WERI-Rb-1 (cell line): Measurements from ENCODE around the gene DGKZ.
A peak's percentile ranks its signal among the peaks of the same experiment; 100 is the strongest.

Experiments used
- DNase-seq: peaks from one replicate; pipeline ENCODE4 v3.0.0-alpha.2; 2020
- H3K27ac ChIP-seq: fragments of 250-450 bp; sonication (Bioruptor Pico); 2 replicates; pipeline ENCODE4 v1.5.1; 2020; ENCODE audit warnings: mild to moderate bottlenecking, moderate library complexity
- H3K27me3 ChIP-seq: fragments of 250-450 bp; sonication (Bioruptor Pico); 2 replicates; pipeline ENCODE4 v1.5.1; 2021; ENCODE audit warnings: mild to moderate bottlenecking, low read depth, moderate library complexity; ENCODE audit not compliant: insufficient read depth, severe bottlenecking
- H3K36me3 ChIP-seq: fragments of 250-450 bp; sonication (Bioruptor Pico); 2 replicates; pipeline ENCODE4 v1.5.1; 2020; ENCODE audit warnings: mild to moderate bottlenecking, moderate library complexity
- H3K4me3 ChIP-seq: 2 replicates; pipeline ENCODE4 v1.5.1; 2011; ENCODE audit warnings: low read depth, mild to moderate bottlenecking, control low read depth, low read length
- H3K9me3 ChIP-seq: fragments of 250-450 bp; sonication (Bioruptor Pico); 2 replicates; pipeline ENCODE4 v1.5.1; 2021; ENCODE audit warnings: mild to moderate bottlenecking, moderate library complexity; ENCODE audit not compliant: severe bottlenecking
- TF ChIP-seq, protein P1 (sequence below): IDR thresholded peaks from 2 replicates; pipeline ENCODE4 v1.5.1; 2011; ENCODE audit warnings: low read depth, mild to moderate bottlenecking, control low read depth, inconsistent platforms, low read length

DGKZ gene

DNA sequence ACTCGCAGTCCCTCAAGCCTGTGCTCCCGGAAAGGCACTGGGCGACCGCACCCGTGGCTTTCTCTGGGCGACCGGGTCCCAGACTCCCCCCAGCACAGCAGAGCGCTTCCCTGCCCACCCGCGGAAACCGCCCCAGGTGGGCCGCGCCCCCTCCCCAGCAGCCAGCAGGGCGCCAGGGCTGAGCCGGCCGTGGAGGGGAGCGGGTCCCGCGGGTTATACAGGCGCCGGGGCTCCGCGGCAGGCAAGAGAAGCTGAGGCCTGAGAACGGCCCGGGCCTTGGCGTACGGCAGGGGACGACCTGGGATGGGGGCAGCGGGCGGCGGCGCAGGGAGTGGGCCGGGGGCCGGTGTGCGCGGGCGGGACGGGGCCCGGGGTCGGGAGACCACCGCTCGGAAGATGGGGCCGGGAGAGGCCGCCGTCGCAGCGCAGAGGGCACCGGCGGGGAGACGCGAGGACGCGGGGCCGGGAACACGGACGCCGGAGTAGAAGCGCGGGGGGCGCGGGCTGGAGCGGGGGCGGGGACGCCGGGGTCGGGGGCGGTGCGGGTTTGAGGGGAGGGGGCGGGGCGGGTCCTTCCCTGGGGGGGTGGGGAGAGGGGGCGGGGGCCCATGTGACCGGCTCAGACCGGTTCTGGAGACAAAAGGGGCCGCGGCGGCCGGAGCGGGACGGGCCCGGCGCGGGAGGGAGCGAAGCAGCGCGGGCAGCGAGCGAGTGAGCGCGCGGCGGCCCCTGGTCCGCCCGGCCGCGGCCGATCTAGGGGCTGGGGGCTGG lies 34.0 kb downstream of the DGKZ start, which contains the start of gene MDK:
Gene MDK, plus strand, starts transcription at position 622 of the 771 bp plus-strand sequence. CDS start 389 bp downstream, outside the sequence.
- TF ChIP-seq, protein P1, sequence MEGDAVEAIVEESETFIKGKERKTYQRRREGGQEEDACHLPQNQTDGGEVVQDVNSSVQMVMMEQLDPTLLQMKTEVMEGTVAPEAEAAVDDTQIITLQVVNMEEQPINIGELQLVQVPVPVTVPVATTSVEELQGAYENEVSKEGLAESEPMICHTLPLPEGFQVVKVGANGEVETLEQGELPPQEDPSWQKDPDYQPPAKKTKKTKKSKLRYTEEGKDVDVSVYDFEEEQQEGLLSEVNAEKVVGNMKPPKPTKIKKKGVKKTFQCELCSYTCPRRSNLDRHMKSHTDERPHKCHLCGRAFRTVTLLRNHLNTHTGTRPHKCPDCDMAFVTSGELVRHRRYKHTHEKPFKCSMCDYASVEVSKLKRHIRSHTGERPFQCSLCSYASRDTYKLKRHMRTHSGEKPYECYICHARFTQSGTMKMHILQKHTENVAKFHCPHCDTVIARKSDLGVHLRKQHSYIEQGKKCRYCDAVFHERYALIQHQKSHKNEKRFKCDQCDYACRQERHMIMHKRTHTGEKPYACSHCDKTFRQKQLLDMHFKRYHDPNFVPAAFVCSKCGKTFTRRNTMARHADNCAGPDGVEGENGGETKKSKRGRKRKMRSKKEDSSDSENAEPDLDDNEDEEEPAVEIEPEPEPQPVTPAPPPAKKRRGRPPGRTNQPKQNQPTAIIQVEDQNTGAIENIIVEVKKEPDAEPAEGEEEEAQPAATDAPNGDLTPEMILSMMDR: no peak
- H3K9me3 ChIP-seq: no peaks in the 10 kb centered on the region
- peak; percentile 43 for DNase-seq
- H3K36me3 ChIP-seq: peaks cover 44% of the 10 kb centered on the region
- H3K4me3 ChIP-seq: peak within 1 kb of the TSS; percentile 57
- peak within 1 kb of the TSS; percentile 79 for H3K27ac ChIP-seq
- no peaks in the 10 kb centered on the region for H3K27me3 ChIP-seq

- Histone ChIP-seq H3K36me3 (peaks cover 36% of the 10 kb centered on the region), H3K9me3 (no peaks in the 10 kb centered on the region), H3K27ac (peak overlapping the region; percentile 79), H3K4me3 (peak overlapping the region; percentile 57), H3K27me3 (no peaks in the 10 kb centered on the region)
- TF ChIP-seq, protein P1: no peak
- DNase-seq: peak; percentile 15
Observed at GRCh38 chr11:46381819-46382645, 34.8 kb downstream of the DGKZ start.

- H3K9me3 ChIP-seq: no peaks in the 10 kb centered on the region
- no peaks in the 10 kb centered on the region for H3K27me3 ChIP-seq
- no peak overlapping the region for H3K27ac ChIP-seq
- TF ChIP-seq, protein P1: peak; percentile 75
- H3K4me3 ChIP-seq: peak overlapping the region; percentile 57
- peaks cover 28% of the 10 kb centered on the region for H3K36me3 ChIP-seq
- DNase-seq: peak; percentile 68
Observed at GRCh38 chr11:46382646-46383403, 35.6 kb downstream of the DGKZ start.

DNA sequence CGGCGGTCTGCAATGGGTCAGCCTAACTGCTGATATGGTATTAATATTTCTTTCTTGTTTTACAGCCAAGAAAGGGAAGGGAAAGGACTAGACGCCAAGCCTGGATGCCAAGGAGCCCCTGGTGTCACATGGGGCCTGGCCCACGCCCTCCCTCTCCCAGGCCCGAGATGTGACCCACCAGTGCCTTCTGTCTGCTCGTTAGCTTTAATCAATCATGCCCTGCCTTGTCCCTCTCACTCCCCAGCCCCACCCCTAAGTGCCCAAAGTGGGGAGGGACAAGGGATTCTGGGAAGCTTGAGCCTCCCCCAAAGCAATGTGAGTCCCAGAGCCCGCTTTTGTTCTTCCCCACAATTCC lies 36.1 kb downstream of the DGKZ start:
- Histone ChIP-seq H3K36me3 (peaks cover 23% of the 10 kb centered on the region), H3K27me3 (no peaks in the 10 kb centered on the region), H3K4me3 (no peak overlapping the region), H3K9me3 (no peaks in the 10 kb centered on the region), H3K27ac (no peak overlapping the region)
- DNase-seq: no peak
- TF ChIP-seq, protein P1: no peak

DNA sequence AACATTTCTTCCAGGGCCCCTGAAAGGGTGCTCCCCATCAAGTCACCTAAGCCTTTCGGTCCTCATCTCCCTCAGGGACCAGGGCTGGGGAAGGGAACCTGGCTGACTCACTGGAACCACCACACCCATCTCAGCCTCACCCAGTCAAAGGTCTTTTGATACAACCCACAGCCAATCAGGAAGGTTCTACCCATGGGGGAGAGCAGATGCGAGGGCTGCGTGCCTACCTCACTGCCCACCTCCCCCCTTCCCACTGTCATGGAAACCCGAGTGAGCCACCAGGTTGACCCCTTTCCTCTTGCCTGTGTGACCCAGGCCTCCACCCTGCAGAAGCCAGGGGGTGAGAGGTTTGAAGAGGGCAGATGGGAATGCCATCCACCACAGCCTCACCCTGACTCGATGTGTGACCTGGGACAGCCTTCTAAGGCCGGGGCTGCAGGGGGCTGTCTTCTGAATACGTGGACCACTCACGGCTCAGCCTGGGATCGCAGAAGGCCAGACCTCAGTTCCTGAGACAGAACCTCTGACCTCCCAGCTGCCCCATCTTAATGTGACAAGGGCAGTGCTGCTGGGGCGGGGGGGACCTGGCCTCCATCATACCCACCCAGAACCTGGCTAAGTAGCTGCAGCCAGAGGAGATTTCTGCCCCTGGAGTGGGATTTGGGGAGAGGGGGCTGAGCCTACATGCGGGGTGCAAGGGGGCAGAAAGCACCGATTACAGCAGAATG lies 36.9 kb downstream of the DGKZ start:
- Histone ChIP-seq H3K27me3 (no peaks in the 10 kb centered on the region), H3K9me3 (no peaks in the 10 kb centered on the region), H3K36me3 (peaks cover 21% of the 10 kb centered on the region), H3K4me3 (no peak overlapping the region), H3K27ac (no peak overlapping the region)
- TF ChIP-seq, protein P1: no peak
- no peak for DNase-seq
